Measurements from ENCODE around the gene RNASE2.
"Not testable (repeated sequence)": the region's sequence is repeated elsewhere in the genome, so short reads cannot be mapped to it uniquely, and the experiment has no call there.

Gene RNASE2

GRCh38 chr14:20954736-20955537 lies at the start of gene RNASE2:
RNASE2 (plus strand) TSS chr14:20955487; CDS start chr14:20955772, 285 bp downstream.
- not testable (repeated sequence) for DNase-seq (ENCODE audit: low spot score)

GRCh38 chr14:20905676-20906075 lies 49.6 kb upstream of the RNASE2 start:
- no peak for DNase-seq (ENCODE audit: low spot score)

DNA sequence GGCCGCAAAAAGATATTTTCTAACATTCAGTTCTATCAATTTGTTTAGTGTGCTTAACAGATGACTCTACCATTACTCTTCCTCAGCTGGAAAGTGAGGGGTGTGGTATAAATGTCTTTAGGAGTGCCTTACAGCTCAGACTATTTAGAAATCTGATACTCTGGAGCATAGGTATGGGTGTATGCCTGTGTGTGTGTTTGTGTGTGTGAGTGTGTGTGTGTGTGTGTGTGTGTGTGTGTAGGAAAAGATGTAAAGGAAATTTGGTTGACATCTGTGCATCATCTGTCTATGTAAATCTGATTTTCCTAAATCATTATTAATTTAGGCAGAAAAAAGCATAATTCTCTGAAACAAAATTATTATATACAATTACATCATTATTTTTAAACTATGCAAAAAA lies 48.1 kb upstream of the RNASE2 start:
- no peak for DNase-seq (ENCODE audit: low spot score)

GRCh38 chr14:20910822-20911221 lies 44.5 kb upstream of the RNASE2 start:
- not testable (repeated sequence) for DNase-seq (ENCODE audit: low spot score)

DNA sequence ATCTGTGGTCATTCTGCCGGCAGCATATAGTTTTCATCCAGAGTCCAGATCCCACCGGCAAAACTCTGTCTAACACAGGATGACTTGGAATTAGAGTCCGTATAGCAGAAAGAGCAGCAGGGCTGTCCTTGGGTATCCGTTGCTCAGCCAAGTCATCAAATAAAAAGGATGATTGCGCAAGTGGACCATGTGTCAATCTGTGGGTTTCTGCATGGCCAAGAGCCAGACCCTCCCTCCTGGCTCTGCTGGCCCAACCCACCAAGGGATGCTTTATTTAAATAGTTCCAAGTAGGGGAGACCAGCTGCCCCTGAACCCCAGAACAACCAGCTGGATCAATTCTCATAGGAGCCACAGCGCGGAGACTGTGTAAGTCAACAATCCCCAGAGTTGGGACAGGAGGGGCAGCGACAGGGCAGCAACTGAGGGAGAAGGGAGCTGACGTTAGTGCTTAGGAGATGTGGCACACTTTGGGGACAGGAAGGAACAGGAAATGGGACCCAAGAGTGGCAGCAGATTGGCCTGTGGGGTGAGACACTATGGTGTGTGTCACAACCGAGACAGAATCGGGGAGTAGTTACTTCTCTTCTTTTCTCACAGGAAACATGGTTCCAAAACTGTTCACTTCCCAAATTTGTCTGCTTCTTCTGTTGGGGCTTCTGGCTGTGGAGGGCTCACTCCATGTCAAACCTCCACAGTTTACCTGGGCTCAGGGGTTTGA lies 36.1 kb upstream of the RNASE2 start:
- not testable (repeated sequence) for DNase-seq (ENCODE audit: low spot score)

- DNase-seq (ENCODE audit: low spot score) = not testable (repeated sequence)
These were observed 31.5 kb upstream of the RNASE2 start for GRCh38 chr14:20923766-20924297.

DNA sequence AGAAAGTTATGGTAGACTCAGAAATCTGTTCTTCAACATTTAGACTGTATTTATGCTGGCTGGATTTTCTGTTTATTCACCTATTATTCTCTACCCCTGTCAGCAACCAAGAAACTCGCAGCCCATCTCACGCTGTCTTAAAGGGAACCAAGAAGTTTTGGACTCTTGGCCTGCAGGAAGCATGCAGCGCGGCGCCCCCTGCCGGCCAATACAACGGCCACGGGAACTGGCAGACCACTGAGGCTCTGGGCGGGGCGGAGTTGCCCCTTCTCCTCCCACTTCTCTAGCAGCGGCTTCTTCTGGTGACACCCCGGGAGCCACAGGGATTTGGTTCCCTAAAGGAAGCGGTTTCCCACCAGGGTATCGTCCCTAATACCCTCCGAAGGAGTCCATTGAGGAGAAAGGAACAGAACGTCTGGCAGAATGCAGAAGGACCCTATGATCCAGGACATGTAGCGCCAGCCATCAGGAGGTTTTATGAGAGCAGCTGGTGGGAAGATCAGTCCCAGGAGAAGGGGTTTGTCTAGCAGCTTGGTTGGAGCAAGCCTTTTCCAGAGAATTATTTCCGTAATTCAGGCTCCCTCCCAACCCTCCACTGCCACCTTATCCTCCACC lies 21.0 kb upstream of the RNASE2 start:
- DNase-seq (ENCODE audit: low spot score) = peak; percentile 14

DNA sequence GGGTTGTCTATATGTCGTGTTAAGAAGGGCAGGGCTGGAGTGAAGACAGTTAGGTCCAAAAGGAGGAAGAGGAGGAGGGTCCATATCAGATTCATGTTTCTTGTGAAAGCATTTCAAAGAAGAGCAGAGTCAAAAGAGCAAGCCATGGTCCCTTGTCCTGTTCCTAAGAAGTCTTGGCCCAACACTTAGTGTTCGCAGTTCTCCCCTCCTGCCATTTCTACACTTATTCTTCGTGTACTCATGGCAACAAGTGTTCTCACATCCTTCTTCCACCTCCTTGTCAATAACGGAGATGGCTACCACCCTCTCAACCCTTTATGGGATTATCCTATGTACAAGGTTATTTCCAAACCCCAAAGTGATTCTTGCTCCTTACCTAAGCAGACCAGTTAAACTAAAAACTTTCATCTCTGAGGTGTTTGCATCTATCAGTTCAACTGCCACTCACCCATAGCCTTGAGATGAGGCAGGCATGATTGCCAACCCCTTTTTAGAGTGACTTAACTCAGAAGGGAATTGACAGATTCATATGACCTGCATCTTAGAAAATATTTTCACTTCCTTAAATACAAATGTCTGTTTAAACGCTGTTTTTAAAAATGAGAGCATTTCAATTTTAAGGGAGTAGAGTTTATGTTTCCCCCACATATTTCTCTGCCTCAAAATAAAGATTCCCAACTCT lies 19.8 kb upstream of the RNASE2 start:
- DNase-seq (ENCODE audit: low spot score) = no peak

- DNase-seq (ENCODE audit: low spot score) = not testable (repeated sequence)
These were observed 10.1 kb upstream of the RNASE2 start for GRCh38 chr14:20945146-20945545.

DNA sequence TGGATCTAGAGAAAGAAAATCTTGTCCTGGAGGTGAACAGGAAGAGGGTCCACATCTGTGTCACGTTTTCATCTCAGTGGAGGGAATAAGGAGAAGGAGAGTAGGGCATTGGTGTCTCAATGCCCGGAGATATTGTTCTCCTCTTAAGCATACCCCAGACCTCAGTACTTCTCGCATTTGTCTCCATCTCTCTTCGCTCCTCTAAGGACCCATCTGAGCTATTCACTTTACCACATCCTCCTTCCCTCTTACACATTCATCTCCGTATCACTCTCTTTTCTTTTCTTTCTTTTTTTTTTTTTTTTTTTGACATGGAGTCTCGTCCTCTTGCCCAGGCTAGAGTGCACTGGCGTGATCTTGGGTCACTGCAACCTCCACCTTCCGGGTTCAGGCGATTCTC lies 8.6 kb upstream of the RNASE2 start:
- not testable (repeated sequence) for DNase-seq (ENCODE audit: low spot score)

GRCh38 chr14:20955538-20955873 lies 219 bp downstream of the RNASE2 start:
- DNase-seq (ENCODE audit: low spot score) = not testable (repeated sequence)

DNA sequence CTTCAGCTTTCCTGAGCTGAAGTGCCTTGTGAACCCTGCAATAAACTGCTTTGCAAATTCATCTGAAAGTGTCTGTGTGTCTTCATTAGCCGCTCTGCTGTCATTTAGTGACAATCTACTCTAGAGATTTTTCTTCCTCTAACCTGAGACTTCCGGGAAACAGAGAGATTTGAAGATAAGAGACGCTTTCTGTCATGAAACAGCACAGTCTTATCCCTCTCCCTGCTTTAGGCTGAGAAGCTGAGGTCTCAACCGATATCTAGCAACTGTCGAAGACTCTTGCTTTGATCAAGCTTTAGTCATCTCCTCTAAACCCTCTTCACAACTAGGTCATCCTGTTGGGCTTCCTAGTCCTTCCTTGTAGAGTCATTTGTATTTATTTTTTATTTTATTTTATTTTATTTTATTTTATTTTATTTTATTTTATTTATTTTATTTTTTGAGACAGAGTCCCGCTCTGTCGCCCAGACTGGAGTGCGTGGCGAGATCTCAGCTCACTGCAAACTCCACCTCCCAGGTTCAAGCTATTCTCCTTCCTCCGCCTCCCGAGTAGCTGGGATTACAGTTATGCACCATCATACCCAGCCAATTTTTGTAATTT lies 1.2 kb downstream of the RNASE2 start:
- DNase-seq (ENCODE audit: low spot score) = no peak

GRCh38 chr14:20958946-20959345 lies 3.7 kb downstream of the RNASE2 start:
- DNase-seq (ENCODE audit: low spot score) = not testable (repeated sequence)

GRCh38 chr14:20969336-20969735 lies 14.0 kb downstream of the RNASE2 start:
- no peak for DNase-seq (ENCODE audit: low spot score)

DNA sequence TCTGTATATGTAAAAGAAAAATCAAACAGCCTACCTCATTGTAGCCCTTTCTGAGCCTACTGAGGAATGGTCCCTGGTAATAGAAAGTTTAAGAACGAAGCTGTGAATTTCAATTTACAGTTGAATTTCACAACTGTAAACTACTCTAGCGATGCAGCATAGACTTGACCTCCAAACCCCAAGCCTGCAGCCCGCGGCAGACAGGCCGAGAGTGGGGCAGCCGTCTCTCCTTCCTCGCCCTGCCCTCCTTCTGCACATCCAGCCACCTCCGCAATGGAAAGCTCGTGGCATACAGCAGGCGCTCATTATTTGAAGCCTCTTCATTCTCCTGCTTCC lies 15.3 kb downstream of the RNASE2 start:
- DNase-seq (ENCODE audit: low spot score) = no peak

- peak; percentile 89 for DNase-seq (ENCODE audit: low spot score)
These were observed 15.9 kb downstream of the RNASE2 start for GRCh38 chr14:20970983-20971704.

GRCh38 chr14:20971705-20972021 lies 16.4 kb downstream of the RNASE2 start:
- no peak for DNase-seq (ENCODE audit: low spot score)

DNA sequence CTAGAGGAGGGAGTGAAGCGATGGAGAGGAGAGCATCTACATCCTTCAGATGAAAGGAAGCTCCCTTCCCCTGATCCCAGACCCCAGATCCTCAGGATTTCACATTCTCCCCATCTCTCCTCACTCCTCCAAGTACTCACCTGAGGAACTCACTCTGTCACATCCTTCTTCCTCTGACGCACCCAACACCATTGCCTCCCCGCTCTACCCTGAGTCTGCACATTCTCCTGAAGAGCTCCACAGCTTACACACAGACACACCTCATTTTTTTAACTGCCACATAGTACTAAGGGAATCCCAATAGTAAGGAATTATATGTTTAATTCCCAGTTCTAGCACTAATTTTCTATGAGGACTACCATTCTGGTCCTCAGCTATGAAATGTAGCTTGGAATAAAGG lies 18.2 kb downstream of the RNASE2 start:
- DNase-seq (ENCODE audit: low spot score) = no peak

GRCh38 chr14:20976291-20976690 lies 21.0 kb downstream of the RNASE2 start:
- peak; percentile 42 for DNase-seq (ENCODE audit: low spot score)

DNA sequence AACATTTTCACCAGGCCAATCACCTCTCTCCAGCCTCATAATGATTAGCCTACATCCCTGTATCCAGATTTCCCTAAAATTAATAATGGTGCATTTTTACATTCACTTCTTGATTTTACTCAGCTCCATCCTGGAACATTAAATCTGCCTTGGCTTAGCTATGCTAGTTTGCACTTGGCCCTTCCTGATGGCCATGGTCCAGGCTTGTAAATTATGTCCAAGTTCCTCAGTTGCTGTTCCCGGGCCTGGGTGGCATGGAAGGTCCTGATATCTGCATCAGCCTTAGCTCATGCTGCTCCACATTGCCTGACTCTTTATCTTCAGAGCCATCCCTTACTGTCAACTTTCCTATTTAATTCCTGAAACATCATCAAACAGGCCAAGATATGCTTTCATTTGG lies 23.4 kb downstream of the RNASE2 start:
- no peak for DNase-seq (ENCODE audit: low spot score)

DNA sequence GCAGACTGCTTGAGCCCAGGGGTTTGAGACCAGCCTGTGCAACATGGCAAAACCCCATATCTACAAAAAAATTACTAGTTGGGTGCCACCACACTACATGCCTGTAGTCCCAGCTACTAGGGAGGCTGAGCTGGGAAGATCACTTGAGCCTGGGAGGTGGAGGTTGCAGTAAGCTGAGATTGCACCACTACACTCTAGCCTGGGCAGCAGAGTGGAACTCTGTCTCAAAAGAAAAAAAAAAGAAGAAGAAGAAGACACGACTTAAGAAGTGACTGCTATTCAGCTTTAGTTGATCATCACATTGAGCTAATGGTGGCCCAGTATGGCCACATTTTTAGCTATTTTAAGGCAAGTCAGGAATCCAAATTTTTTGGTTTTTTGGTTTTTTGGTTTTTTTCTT lies 25.6 kb downstream of the RNASE2 start:
- DNase-seq (ENCODE audit: low spot score) = no peak

Data from kidney tubule cell (primary cell).